Ishikawa (cell line): ENCODE measurements around the gene GRM7.

ENCODE experiments used
- CREB1 ChIP-seq: IDR thresholded peaks from 2 replicates; pipeline ENCODE4 v1.6.1; 2012; ENCODE audit warnings: low read depth
- EP300 ChIP-seq: IDR thresholded peaks from 2 replicates; pipeline ENCODE4 v1.6.1; 2012; ENCODE audit warnings: borderline replicate concordance
- MAX ChIP-seq: IDR thresholded peaks from 2 replicates; pipeline ENCODE4 v1.6.1; 2012
- REST ChIP-seq: IDR thresholded peaks from 2 replicates; pipeline ENCODE4 v1.6.1; 2012; ENCODE audit warnings: low read depth, mild to moderate bottlenecking
- TAF1 ChIP-seq: IDR thresholded peaks from 2 replicates; pipeline ENCODE4 v1.6.1; 2012; ENCODE audit warnings: low read depth, mild to moderate bottlenecking
- USF1 ChIP-seq: IDR thresholded peaks from 2 replicates; pipeline ENCODE4 v1.6.1; 2012

GRCh38 chr3:7249493-7250076 is 388.7 kb downstream of the GRM7 start:
- no peak for TF ChIP-seq USF1
- no peak for TF ChIP-seq REST
- no peak for TF ChIP-seq EP300
- no peak for TF ChIP-seq MAX
- no peak for TF ChIP-seq CREB1
- no peak for TF ChIP-seq TAF1
